T-helper 9 cell (primary cell): ENCODE results near the gene SIGMAR1.

Experiments
- DNase-seq: peaks from one replicate; pipeline ENCODE4 v3.0.0-alpha.2; 2020

SIGMAR1 gene

DNA sequence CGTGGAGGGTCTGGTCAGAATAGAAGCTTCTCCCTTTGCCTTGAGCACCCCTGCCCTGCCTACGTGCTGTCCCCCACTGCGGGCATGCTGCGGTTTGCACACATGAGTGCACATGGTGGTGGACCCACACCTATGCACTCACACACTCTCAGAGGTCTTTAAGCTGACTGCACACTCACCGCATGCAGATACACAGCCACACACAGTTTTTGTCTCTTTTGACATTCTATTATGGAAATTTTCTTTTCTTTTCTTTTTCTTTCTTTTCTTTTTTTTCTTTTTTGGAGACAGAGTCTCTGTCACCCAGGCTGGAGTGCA lies 8.1 kb downstream of the SIGMAR1 start:
- DNase-seq = no peak

DNA sequence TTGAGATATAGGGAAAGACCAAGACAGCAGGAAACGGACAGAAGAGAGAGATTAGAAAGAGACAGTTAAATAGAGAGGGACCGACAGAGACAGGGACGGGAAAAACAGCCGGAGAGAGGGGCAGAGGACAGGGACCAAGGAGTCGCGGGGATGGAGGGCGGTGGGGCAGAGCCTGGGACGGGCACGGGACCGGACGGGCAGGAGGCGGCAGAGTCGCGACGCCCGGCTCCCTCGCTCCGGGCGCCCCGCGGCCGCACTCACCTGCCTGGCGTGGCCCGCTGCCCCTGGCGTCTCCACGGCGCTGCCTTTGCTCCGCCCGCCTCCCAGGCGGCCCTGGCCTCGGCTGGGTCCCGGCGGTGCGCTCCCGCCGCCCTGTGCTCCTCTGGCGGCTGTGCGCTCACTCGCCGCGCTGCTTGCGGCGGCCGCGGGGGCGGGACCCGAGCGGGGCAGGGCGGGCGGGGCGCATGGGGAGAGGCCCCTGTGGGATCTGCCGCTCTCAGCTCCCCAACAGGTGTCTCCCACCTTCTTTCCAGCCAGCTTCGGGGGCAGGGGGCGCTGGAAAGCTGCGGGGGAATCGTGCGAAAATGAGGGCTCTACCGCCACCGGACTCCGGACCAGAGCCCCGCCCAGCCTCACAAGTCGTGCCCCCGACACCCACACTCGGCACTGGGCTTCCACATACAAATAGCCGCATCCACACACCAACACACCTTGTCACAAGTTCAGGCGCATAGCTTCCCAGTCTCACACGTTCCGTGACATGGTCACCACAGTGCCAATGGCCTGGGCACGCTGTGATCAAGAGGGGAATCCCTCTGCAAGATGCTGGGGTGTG lies 8.7 kb downstream of the SIGMAR1 start, which contains the start of gene ARID3C:
ARID3C (minus strand) TSS at position 411 of the 835 bp plus-strand sequence. CDS start 1,052 bp downstream, outside the sequence.
- peak; percentile 40 for DNase-seq

DNA sequence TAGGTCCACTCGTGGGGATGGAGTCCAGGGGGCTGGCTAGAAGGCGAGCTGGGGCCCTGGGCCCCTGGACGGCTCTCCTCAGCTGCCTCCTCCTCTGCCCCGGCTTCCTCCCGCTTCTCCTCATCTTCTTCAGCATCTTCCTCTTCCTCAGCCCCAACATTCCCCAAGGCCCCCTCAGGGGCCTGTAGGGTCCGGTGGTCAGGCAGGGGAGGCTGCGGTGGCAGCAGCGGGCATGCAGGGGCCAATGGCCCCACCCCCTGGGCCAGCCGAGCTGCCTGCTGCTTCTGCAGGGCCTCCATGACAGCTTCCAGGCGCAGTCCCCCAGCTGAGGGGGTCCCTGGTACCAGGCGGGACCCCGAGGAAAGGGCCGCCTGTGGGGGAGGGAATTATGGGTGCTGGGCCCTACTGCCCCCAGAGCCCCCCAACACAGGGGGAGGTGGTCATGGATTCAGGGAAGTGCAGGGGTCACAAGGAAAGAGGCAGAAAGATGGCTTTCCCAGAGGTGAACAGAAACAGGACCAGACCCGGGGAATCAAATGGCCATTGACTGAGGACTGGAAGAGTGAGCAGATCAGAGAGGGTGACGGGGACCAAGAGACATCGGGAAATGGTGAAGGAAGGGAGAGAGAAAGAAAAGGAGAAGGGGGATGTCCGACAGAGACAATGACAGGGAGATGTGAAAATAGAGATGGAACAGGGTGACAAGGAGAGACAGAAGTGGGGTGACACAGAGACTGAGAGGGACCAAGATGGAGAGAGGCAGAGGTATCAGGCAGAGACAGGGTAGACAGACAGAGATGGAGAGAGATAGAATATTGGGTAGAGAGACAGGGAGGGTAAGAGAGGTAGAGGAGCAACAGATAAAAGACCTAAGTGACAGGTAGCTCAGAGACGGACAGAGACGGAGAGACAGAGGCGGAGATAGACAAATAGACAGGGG lies 9.6 kb downstream of the SIGMAR1 start:
- no peak for DNase-seq

DNA sequence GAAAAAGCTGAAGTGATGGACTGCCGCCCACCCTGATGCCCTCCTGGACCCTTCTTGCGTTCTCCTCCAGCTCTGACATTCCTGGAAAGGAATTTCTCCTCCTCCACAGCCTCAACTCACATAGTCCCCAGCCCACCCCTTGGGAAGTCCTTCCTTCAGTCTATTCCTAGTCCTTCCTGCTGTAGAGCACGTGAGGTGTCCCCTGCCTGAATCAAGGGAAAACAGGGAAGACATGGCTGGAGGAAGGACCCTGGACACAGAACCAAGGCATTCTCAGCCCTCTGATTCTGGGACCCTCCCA lies 12.5 kb downstream of the SIGMAR1 start:
- DNase-seq = no peak

GRCh38 chr9:34624475-34625185 lies 13.0 kb downstream of the SIGMAR1 start:
- DNase-seq = no peak

- DNase-seq = no peak
These were observed 14.0 kb downstream of the SIGMAR1 start for GRCh38 chr9:34623374-34624235.

- peak; percentile 80 for DNase-seq
These were observed 17.3 kb downstream of the SIGMAR1 start, which contains the start of gene DCTN3 for GRCh38 chr9:34620061-34620994. TSS of gene DCTN3 (minus strand) at chr9:34620495. CDS start at chr9:34620464, 31 bp downstream.

DNA sequence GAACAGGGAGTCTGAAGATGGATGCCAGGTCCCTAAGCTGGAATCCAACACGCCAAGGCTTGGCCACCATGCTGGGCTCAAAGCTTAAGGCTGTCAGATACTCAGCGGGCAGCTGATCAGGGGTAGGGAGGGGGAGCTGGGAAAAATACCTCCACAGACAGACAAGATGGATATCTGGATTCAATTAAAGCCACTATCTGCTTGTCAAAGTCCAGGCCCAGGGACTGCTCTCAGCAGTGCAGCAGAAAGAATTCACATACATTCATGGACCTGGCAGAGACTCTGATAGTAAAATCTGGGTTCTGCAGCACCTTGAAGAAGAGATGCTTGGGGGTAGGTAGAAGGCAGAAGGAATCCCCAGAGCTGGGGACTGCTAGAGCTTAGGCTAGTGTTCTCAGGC lies 22.5 kb downstream of the SIGMAR1 start:
- no peak for DNase-seq

DNA sequence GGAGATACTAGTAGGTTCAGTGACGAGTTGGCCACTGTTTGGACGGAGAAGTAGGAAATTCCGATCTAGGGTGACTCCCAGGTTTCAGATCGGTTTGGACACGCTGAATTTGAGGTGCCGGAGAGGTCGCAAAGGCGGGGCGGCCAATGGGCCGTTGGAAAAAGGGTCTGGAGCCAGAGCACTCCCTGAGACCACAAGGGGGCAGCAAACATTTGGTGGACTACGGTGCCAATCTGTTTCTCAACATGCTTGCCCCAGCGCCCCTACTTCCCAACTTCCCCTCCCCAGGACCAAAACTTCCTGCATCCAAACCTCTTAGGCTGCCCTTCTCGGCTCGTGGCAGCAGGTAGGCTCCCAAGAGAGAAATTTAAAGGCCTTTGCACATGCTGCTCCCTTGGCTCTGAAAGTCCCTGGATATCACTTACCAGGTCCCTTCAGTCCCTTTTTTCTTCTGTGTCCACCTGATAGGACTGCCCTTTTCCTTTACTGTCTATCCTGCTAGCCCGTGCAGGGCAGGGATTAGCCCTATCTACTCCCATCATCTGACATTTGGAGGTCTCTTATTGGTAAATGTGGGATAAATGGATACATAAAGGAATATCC lies 24.7 kb downstream of the SIGMAR1 start:
- peak; percentile 59 for DNase-seq

DNA sequence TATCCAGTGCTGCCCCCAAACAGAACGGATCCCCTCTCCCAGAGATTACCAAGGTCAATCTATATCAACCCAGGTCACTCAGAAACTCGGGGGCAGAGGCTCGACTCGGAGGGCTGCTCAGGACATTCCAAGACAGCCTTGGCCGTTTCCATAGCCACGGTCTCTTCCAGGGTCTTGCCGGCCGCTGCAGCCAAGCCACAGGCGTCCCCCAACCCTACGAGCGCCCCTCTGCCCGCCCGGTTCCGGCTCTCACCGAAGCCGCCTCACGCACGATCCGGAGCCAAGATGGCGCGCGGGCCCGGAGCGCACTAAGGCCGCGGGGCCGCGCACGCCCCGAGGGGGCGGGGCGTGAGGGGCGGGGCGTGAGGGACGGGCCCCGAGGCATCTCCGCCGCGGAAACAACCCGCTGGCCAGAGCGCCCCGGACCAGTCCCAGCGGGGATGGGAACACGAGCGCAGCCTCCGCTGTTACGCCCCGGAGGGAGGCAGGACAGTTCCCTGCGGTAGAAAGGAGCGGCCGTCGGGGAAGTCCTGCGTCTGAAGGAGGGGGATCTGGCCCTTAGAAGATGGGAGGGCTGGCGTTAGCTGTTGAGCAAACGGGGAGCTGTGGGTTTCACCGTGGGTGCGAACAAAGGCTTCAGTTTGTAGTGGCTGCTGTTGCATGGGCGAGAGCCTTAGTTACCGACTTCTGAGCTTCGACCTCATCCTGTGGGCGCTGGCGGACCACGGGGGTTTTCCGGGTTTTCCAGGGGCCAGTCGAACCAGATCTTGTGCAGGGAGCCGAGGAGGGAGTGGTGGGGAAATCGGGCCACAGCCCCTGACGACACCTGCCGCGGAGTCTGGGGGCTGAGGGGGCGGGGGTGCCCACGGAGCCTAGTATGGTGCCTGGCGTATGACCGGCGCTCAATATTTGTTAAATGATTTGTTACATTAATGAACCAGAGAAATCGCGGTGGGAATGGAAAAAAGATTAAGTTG lies 25.5 kb downstream of the SIGMAR1 start, which contains the start of gene RPP25L:
RPP25L (minus strand) TSS at position 287 of the 977 bp plus-strand sequence. CDS start 801 bp downstream, outside the sequence.
- DNase-seq = peak; percentile 82

DNA sequence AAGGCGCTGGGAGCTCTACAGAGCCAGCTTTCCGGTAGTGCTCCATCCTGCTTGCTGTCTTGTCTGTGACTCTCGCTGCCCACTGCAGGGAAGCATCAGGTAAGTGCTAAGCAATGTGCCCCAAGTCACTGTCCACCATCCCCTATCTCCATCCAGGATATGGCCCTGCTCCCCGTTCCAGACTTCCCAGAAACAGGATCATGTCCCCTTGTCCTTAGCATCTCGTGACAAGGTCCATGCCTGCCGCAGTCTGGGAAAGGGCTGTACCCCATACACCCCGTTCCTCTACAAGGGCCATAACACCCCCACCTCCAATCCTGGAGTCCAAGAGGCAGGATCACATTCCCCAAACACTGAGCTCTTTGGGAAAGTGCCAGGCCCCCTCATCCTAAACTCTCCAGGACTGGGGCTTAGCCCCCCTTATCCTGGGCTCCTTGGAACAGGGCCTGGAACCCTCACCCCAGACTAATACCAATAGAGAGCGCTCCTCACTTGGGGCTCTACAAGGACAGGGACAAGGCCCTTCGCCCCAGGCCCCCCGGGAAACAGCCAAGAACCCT lies 26.3 kb downstream of the SIGMAR1 start:
- DNase-seq = no peak

- no peak for DNase-seq
These were observed 27.0 kb downstream of the SIGMAR1 start for GRCh38 chr9:34610434-34611206.

DNA sequence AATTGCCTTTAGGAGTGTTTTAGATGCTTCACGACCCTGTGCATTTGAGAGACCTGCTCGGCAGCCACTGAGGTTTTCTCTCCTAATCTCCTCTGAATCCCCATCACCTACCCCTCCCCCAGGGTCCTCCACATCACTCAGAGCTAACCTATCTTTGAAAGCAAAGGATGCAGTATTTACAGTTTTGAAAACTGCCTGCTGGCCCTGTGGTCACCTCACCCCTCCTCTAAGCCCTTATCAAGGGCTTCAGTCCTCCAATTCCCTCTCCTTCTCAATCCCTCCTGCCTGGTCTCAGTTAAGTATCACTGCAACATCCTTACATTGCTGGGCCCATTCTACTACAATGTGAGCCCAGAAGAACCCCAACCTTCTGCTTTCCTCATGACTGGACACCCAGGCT lies 30.3 kb downstream of the SIGMAR1 start:
- DNase-seq = no peak

GRCh38 chr9:34606905-34607304 lies 30.7 kb downstream of the SIGMAR1 start:
- no peak for DNase-seq

GRCh38 chr9:34606190-34606589 lies 31.4 kb downstream of the SIGMAR1 start:
- DNase-seq = no peak

- peak; percentile 80 for DNase-seq
These were observed 33.9 kb downstream of the SIGMAR1 start for GRCh38 chr9:34603610-34604231.

DNA sequence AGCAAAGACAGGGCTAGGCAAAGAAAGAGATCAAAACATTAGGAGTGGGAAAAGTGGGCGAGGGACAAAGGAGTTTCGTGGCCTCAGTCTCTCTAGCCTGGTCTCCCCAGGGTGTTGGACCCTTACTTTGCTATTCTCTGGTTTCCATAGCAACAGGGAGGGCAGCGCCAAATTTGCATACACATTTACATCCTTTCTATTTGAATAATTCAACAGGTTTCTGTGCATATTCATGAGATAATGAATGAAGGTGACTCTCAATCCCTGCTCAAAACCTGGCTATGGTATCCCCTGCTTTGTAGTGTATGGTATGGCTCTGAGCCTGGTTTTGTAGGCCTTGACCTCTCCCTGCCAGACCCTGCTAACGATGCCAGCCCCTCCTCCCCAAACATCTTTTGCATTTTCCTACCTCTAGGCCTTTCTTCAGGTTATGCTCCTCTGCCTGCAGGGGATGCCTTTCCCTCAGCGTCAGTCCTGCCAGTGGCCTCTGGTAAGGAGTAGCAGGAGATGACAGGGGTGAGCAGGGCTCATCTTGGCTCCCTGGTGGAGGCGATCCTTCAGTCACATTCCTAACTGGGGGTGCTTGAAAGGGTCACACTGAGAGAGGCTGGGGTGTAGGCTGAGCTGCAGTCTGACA lies 35.5 kb downstream of the SIGMAR1 start:
- no peak for DNase-seq
